HepG2 (cell line): ENCODE results near the gene THRA. TPM values are rescaled to one million over a fixed set of nuclear protein-coding genes. Genes with fewer than 3 reads are reported as not detected.
A peak's percentile ranks its signal among the peaks of the same experiment; 100 is the strongest.

ENCODE experiments used
- EEA1 ChIP-seq: sonication (generic); formaldehyde crosslinking; IDR thresholded peaks from 2 replicates; pipeline ENCODE4 v1.5.1; 2020; ENCODE audit warnings: mild to moderate bottlenecking, missing genetic modification reagents, borderline replicate concordance
- HOXA3 ChIP-seq: sonication (generic); formaldehyde crosslinking; IDR thresholded peaks from 2 replicates; pipeline ENCODE4 v1.5.0; 2020; ENCODE audit warnings: missing genetic modification reagents
- MTERF4 ChIP-seq: sonication (generic); formaldehyde crosslinking; IDR thresholded peaks from 2 replicates; pipeline ENCODE4 v1.8.0; 2023; ENCODE audit warnings: mild to moderate bottlenecking, missing genetic modification reagents
- REPIN1 ChIP-seq: sonication (generic); formaldehyde crosslinking; IDR thresholded peaks from 2 replicates; pipeline ENCODE4 v1.8.0; 2022; ENCODE audit warnings: missing genetic modification reagents, low read depth, mild to moderate bottlenecking, borderline replicate concordance
- SKI ChIP-seq: fragments of 450-650 bp; IDR thresholded peaks from one replicate; pipeline ENCODE4 v1.6.1; 2018; ENCODE audit warnings: mild to moderate bottlenecking; ENCODE audit not compliant: partially characterized antibody
- SRF ChIP-seq: IDR thresholded peaks from 2 replicates; pipeline ENCODE4 v1.6.1; 2011; ENCODE audit warnings: mild to moderate bottlenecking, low read depth, low read length, moderate library complexity
- ZNF142 ChIP-seq: sonication (generic); formaldehyde crosslinking; IDR thresholded peaks from 2 replicates; pipeline ENCODE4 v1.4.0; 2020; ENCODE audit warnings: missing genetic modification reagents
- ZNF205 ChIP-seq: IDR thresholded peaks from 2 replicates; pipeline ENCODE4 v1.6.1; 2018; ENCODE audit warnings: missing biosample characterization, missing genetic modification reagents
- ZNF441 ChIP-seq: sonication (generic); formaldehyde crosslinking; IDR thresholded peaks from 2 replicates; pipeline ENCODE4 v1.7.0; 2021; ENCODE audit warnings: missing genetic modification reagents, borderline replicate concordance
- ZNF792 ChIP-seq: IDR thresholded peaks from 2 replicates; pipeline ENCODE4 v1.6.1; 2016
- polyA plus RNA-seq, 8 experiments: library from polyadenylated mRNA; depleted of rRNA in 3 of 8; stranded (reverse) in 7 of 8; unstranded in 1 of 8; fragments of >200 nt; fragmentation: Illumina TruSeq in 4 of 8; extraction: Trizol in 4 of 8; gene quantifications; 2 replicates each; pipeline versions ENCODE4 v1.2.1 to v1.2.3, GENCODE V29; 2011 to 2016; ENCODE audit warnings: low read depth in 4 of 8, missing spikeins in 1 of 8, mixed read lengths in 1 of 8; ENCODE audit not compliant: insufficient read depth in 1 of 8
- total RNA-seq, 5 experiments: library from RNA; depleted of rRNA; stranded (reverse); fragments of >200 nt; fragmentation: Illumina TruSeq; extraction: Trizol; gene quantifications; 2 replicates each; pipeline ENCODE4 v1.2.3, GENCODE V29; 2016; ENCODE audit warnings: low read depth in 1 of 5
- TF ChIP-seq, protein P1 (sequence below): sonication (generic); formaldehyde crosslinking; IDR thresholded peaks from 2 replicates; pipeline ENCODE4 v1.5.0; 2020; ENCODE audit warnings: mild to moderate bottlenecking, missing genetic modification reagents
- TF ChIP-seq, protein P2 (sequence below): sonication (generic); formaldehyde crosslinking; IDR thresholded peaks from 2 replicates; pipeline ENCODE4 v1.5.0; 2020; ENCODE audit warnings: missing genetic modification reagents
- TF ChIP-seq, protein P3 (sequence below): sonication (generic); formaldehyde crosslinking; IDR thresholded peaks from 2 replicates; pipeline ENCODE4 v1.8.1; 2023; ENCODE audit warnings: mild to moderate bottlenecking, missing genetic modification reagents
- TF ChIP-seq, protein P4 (sequence below): sonication (generic); formaldehyde crosslinking; IDR thresholded peaks from 2 replicates; pipeline ENCODE4 v1.5.0; 2020; ENCODE audit warnings: mild to moderate bottlenecking, missing genetic modification reagents, moderate library complexity

Gene THRA
- total and polyA plus RNA-seq, 2 of the 13 experiments (the other 11 are each of a cell fraction or from before 2014, with no cell fraction given) = 8.0 to 9.9 TPM

DNA sequence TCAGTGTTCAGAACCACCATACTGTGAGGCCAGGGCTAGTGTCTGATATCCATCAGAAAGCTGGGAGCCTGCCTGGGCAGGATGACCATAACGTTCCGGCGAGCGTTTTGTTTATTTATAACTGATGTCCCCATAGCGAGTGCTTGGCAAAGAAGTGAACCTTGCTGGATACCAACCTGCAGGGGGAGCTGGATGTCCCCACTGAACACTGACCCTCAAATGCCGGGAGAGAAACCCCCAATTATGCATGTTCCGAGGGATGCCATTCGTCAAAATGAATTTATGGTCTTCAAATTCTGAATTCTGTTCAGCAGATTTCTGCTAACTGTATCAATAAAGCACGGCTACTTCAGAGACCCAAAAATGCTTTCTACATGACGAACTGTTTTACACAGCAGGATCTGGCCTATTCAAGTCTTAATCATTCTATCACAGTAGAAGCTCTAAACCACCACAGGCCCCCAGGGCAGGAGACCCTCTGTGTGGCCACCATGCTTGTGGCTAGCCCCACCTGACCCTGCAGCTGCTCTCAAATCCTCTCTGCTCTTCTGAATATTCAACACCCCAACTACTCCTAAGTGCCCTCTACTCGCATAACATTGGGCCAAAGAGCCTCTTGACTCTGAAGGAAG is 23.8 kb upstream of the THRA start (continued):
- TF ChIP-seq, protein P1, sequence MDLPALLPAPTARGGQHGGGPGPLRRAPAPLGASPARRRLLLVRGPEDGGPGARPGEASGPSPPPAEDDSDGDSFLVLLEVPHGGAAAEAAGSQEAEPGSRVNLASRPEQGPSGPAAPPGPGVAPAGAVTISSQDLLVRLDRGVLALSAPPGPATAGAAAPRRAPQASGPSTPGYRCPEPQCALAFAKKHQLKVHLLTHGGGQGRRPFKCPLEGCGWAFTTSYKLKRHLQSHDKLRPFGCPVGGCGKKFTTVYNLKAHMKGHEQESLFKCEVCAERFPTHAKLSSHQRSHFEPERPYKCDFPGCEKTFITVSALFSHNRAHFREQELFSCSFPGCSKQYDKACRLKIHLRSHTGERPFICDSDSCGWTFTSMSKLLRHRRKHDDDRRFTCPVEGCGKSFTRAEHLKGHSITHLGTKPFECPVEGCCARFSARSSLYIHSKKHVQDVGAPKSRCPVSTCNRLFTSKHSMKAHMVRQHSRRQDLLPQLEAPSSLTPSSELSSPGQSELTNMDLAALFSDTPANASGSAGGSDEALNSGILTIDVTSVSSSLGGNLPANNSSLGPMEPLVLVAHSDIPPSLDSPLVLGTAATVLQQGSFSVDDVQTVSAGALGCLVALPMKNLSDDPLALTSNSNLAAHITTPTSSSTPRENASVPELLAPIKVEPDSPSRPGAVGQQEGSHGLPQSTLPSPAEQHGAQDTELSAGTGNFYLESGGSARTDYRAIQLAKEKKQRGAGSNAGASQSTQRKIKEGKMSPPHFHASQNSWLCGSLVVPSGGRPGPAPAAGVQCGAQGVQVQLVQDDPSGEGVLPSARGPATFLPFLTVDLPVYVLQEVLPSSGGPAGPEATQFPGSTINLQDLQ (CRISPR knock-in tag) = no peak
- TF ChIP-seq MTERF4 (CRISPR knock-in tag) (no peak), HOXA3 (no peak; the same call in 1 of the 2 replicates), SKI (peak; percentile 1), REPIN1 (CRISPR knock-in tag) (no peak), EEA1 (CRISPR knock-in tag) (no peak), ZNF142 (no peak), ZNF205 (0 out of 2 replicates have a peak, but pooled peaks have one; percentile 15), SRF (no peak), ZNF792 (CRISPR knock-in tag) (no peak; the same call in 1 of the 2 replicates), ZNF441 (CRISPR knock-in tag) (no peak)
- TF ChIP-seq, protein P2, sequence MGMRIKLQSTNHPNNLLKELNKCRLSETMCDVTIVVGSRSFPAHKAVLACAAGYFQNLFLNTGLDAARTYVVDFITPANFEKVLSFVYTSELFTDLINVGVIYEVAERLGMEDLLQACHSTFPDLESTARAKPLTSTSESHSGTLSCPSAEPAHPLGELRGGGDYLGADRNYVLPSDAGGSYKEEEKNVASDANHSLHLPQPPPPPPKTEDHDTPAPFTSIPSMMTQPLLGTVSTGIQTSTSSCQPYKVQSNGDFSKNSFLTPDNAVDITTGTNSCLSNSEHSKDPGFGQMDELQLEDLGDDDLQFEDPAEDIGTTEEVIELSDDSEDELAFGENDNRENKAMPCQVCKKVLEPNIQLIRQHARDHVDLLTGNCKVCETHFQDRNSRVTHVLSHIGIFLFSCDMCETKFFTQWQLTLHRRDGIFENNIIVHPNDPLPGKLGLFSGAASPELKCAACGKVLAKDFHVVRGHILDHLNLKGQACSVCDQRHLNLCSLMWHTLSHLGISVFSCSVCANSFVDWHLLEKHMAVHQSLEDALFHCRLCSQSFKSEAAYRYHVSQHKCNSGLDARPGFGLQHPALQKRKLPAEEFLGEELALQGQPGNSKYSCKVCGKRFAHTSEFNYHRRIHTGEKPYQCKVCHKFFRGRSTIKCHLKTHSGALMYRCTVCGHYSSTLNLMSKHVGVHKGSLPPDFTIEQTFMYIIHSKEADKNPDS (CRISPR knock-in tag) = no peak
- TF ChIP-seq, protein P3, sequence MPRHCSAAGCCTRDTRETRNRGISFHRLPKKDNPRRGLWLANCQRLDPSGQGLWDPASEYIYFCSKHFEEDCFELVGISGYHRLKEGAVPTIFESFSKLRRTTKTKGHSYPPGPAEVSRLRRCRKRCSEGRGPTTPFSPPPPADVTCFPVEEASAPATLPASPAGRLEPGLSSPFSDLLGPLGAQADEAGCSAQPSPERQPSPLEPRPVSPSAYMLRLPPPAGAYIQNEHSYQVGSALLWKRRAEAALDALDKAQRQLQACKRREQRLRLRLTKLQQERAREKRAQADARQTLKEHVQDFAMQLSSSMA (CRISPR knock-in tag) = no peak
- TF ChIP-seq, protein P4, sequence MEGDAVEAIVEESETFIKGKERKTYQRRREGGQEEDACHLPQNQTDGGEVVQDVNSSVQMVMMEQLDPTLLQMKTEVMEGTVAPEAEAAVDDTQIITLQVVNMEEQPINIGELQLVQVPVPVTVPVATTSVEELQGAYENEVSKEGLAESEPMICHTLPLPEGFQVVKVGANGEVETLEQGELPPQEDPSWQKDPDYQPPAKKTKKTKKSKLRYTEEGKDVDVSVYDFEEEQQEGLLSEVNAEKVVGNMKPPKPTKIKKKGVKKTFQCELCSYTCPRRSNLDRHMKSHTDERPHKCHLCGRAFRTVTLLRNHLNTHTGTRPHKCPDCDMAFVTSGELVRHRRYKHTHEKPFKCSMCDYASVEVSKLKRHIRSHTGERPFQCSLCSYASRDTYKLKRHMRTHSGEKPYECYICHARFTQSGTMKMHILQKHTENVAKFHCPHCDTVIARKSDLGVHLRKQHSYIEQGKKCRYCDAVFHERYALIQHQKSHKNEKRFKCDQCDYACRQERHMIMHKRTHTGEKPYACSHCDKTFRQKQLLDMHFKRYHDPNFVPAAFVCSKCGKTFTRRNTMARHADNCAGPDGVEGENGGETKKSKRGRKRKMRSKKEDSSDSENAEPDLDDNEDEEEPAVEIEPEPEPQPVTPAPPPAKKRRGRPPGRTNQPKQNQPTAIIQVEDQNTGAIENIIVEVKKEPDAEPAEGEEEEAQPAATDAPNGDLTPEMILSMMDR (CRISPR knock-in tag) = peak; percentile 81
